ENCODE measurements around the gene TUBA4A. TPM values are rescaled to one million over a fixed set of nuclear protein-coding genes. Genes with fewer than 3 reads are reported as not detected.
A peak's percentile ranks its signal among the peaks of the same experiment; 100 is the strongest.
"Not testable (repeated sequence)": the region's sequence is repeated elsewhere in the genome, so short reads cannot be mapped to it uniquely, and the experiment has no call there.

Gene TUBA4A
- total RNA-seq, 2 experiments from 2014 or later = 261 to 339 TPM

GRCh38 chr2:219204425-219205164 lies 49.1 kb downstream of the TUBA4A start:
- peaks cover 15% of the 10 kb centered on the region for H3K36me3 Mint-ChIP-seq (ENCODE audit: low read depth)
- H3K4me3 Mint-ChIP-seq = no peak overlapping the region
- H3K9me3 Mint-ChIP-seq = peaks cover 3% of the 10 kb centered on the region
- ChIA-PET POLR2A (interaction anchor here (0.7 kb wide), 1 partner anchor 19 kb away, joined by 4 read pairs; no protein-coding TSS in a partner anchor), CTCF (interaction anchor here (0.6 to 1.2 kb wide), 5 partner anchors 10 to 306 kb away, joined by 3 to 4 read pairs (median 3); no protein-coding TSS in a partner anchor)
- H3K4me1 Mint-ChIP-seq = peaks cover 40% of the 10 kb centered on the region
- H3K27me3 Mint-ChIP-seq = no peaks in the 10 kb centered on the region
- H3K27ac Mint-ChIP-seq = peak overlapping the region; percentile 25
- DNase-seq = no peak

- H3K27ac Mint-ChIP-seq; H3K27me3 Mint-ChIP-seq; H3K4me3 Mint-ChIP-seq; POLR2A ChIA-PET; H3K9me3 Mint-ChIP-seq; H3K36me3 Mint-ChIP-seq (ENCODE audit: low read depth); DNase-seq: not testable (repeated sequence)
- CTCF ChIA-PET = interaction anchor here (1.0 to 7.5 kb wide), 3 partner anchors 19 to 97 kb away, joined by 3 to 40 read pairs (median 5); no protein-coding TSS in a partner anchor
- peaks cover 12% of the 10 kb centered on the region for H3K4me1 Mint-ChIP-seq
Observed at GRCh38 chr2:219201331-219201730, 52.4 kb downstream of the TUBA4A start.

GRCh38 chr2:219200502-219201326 lies 53.0 kb downstream of the TUBA4A start:
- H3K9me3 Mint-ChIP-seq; DNase-seq; H3K36me3 Mint-ChIP-seq (ENCODE audit: low read depth); H3K4me1 Mint-ChIP-seq; H3K27me3 Mint-ChIP-seq: not testable (repeated sequence)
- CTCF ChIA-PET = interaction anchor here (0.9 to 7.5 kb wide), 5 partner anchors 11 to 95 kb away, joined by 5 to 40 read pairs (median 5); partner anchors contain the start of gene DNAJB2
- H3K4me3 Mint-ChIP-seq = peak overlapping the region; percentile 35
- POLR2A ChIA-PET = interaction anchor here (0.8 kb wide), 1 partner anchor 18 kb away, joined by 4 read pairs; no protein-coding TSS in a partner anchor
- peak overlapping the region; percentile 70 for H3K27ac Mint-ChIP-seq

Small RNA genes lying within 50 kb of the gene (microRNA-seq; reads per million reads assigned to microRNA genes)
- gene MIR153-1 (ENCODE audit: borderline microRNAs expressed, borderline replicate concordance) = not detected

Other genes starting within 250 kb of the TUBA4A start
- gene CFAP65, start 212.4 kb downstream of the TUBA4A start, total RNA-seq = not detected
- gene IHH, start 193.0 kb downstream of the TUBA4A start, total RNA-seq = not detected
- 10 to 100 TPM; 18.1 to 20.3 TPM for gene NHEJ1, start 93.1 kb downstream of the TUBA4A start, total RNA-seq
- gene SLC23A3, start 83.9 kb downstream of the TUBA4A start, total RNA-seq = 1 to 10 TPM; 2.3 to 2.8 TPM
- 10 to 100 TPM; 79.6 to 79.8 TPM for gene CNPPD1, start 77.0 kb downstream of the TUBA4A start, total RNA-seq
- 100 to 1,000 TPM in 1 of 2 experiments, 10 to 100 TPM in 1; 95.1 to 102 TPM for gene RETREG2, start 75.6 kb downstream of the TUBA4A start, total RNA-seq
- gene ZFAND2B, start 47.1 kb downstream of the TUBA4A start, total RNA-seq = 10 to 100 TPM; 49.1 to 60.2 TPM
- gene ABCB6, start 35.0 kb downstream of the TUBA4A start, total RNA-seq = 10 to 100 TPM; 10.0 to 10.3 TPM
- gene ATG9A, start 24.3 kb downstream of the TUBA4A start, total RNA-seq = 10 to 100 TPM; 48.5 to 52.9 TPM
- gene ANKZF1, start 24.1 kb downstream of the TUBA4A start, total RNA-seq = 100 to 1,000 TPM in 1 of 2 experiments, 10 to 100 TPM in 1; 92.0 to 100 TPM
- gene GLB1L, start 8.5 kb downstream of the TUBA4A start, total RNA-seq = 1 to 10 TPM; 3.3 to 3.4 TPM
- gene STK16, start 8.4 kb downstream of the TUBA4A start, total RNA-seq = 10 to 100 TPM; 33.0 to 33.5 TPM
- gene TUBA4B, start 675 bp downstream of the TUBA4A start, total RNA-seq = not detected
- gene DNAJB2, start 25.4 kb upstream of the TUBA4A start, total RNA-seq = 10 to 100 TPM; 38.2 to 40.9 TPM
- gene PTPRN, start 55.5 kb upstream of the TUBA4A start, total RNA-seq = not detected
- gene RESP18, start 78.8 kb upstream of the TUBA4A start, total RNA-seq = not detected
- 10 to 100 TPM; 58.8 to 64.9 TPM for gene DNPEP, start 134.0 kb upstream of the TUBA4A start, total RNA-seq
- not detected for gene DES, start 164.5 kb upstream of the TUBA4A start, total RNA-seq
- 1 to 10 TPM; 2.0 to 2.6 TPM for gene SPEG, start 180.9 kb upstream of the TUBA4A start, total RNA-seq
- 10 to 100 TPM; 34.5 to 40.5 TPM for gene GMPPA, start 245.0 kb upstream of the TUBA4A start, total RNA-seq

Data from activated CD4-positive, alpha-beta T cell treated with anti-CD3 and anti-CD28 coated beads, Interleukin-2, amount 10 ng/mL, durations not matched to agents 7 days and 5 days (primary cell).